ENCODE data around the gene SLC10A1.
"Not testable (repeated sequence)": the region's sequence is repeated elsewhere in the genome, so short reads cannot be mapped to it uniquely, and the experiment has no call there.

SLC10A1 gene

DNA sequence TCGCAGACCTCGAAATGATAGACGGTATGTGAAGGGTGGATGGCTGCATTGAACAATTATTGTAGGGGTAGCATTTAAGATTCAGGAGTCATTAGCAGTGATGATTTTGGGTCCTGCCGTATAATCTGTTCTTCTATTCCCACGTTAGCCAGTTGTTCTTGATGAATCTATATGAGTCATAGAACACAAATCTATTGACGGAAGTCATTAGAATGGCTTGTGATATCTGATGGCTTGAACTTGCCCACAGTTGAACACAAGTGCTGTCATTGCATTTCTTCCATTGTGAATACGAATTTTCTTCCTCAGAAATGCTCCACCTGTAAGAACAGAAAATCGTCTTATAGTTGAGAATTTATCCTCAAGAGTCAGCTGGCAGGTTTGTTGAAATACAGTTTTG lies 28.2 kb downstream of the SLC10A1 start:
- DNase-seq, result no peak

DNA sequence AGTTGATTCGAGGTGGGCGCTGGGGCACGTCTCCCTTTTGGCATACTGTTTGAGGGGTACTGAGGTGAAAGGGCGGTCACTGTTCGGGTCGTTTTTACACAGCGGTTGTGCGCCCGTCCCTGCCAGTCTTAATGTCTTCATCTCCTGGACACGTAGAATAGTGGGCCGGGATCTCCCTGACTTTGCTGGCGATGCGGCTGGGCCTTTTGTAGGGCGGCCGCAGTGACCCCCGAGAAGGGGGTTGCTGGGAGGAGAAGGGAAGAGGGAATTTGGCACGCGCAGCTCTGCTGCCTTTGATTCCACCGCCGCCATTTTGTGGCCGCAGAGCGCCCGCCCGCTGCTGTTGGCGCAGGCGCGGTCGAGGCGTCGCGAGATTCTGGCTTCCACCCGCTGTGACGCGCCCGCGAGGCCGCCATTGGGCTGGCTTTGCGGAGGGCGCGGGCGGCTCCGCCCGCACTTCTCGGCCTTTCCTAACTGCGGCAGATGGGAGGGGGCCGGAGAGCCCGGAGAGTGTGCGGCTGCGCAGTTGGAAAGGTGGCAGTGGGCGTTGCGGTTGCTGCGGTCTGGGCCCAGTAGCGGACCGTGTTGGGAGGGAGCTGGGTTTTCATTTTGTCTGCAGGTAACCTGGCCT lies 29.6 kb downstream of the SLC10A1 start:
- peak; percentile 94 for DNase-seq

DNA sequence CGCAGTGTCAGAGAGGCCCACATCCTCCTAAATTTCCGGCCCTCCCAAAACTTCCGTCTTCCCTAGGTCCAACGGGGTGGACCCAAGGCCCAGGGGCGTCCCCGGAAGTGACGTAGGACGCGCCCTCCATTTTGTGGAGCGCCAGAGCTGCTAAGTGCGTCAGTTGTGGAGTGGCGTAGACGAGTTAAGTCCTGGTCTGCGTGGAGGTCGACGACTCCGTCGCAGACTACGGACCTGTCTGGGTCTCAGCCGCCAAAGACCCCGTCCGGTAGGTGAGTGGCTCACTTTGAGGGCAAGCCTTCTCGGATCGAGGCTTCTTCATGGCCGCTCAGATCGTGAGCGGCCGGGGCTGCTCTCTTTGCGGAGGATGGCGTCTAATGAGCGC lies 30.1 kb downstream of the SLC10A1 start, which contains the start of gene SRSF5:
SRSF5 (plus strand) TSS at position 159 of the 385 bp plus-strand sequence. CDS start 1,015 bp downstream, outside the sequence.
- peak; percentile 96 for DNase-seq

DNA sequence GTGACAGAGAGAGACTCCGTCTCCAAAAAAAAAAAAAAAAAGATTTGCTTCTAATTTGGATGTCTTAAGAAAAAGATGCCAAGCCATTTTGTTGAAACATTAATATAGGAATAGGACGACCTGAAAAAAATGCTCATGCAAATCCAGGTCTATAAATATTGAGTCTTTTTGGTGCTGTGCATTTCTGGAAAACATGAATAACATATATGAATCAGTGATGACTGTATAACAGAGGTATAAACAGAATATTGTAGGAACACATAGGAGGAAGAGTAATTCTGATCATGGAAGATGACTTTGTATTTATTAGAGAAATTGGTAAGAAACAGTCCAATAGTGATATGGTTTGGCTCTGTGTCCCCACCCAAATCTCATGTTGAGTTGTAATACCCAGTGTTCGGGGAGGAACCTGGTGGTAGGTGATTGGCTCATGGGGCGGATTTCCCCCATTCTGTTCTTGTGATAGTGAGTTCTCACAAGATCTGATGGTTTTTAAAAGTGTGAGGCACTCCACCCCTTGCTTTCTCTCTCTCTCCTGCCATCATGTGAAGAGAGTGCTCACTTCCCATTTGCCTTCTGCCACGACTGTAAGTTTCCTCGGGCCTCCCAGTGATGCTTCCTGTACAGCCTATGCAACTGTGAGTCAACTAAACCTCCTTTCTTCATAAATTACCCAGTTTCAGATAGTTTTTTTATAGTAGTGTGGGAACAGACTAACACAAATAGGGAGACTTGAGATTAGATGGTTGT lies 33.1 kb downstream of the SLC10A1 start:
- no peak for DNase-seq

DNA sequence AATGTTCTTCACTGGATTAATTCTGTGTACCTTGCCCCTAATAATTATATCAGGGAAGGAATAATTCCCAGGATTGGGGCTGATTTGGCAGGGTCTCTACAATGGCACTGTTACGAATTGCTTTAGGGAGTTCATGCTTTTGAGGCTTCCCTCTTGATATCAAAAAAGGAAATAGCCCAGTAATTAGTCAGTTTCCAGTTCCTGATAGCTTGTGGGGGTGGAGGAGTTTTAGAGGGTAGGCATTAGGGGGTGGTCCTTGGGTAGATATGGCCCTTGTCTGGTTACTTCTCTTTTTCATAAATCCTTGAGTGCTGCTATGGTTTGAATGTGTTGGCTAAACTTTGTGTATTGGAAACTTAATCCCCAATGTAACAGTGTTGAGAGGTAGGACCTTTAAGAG lies 36.2 kb downstream of the SLC10A1 start:
- DNase-seq, result no peak

DNA sequence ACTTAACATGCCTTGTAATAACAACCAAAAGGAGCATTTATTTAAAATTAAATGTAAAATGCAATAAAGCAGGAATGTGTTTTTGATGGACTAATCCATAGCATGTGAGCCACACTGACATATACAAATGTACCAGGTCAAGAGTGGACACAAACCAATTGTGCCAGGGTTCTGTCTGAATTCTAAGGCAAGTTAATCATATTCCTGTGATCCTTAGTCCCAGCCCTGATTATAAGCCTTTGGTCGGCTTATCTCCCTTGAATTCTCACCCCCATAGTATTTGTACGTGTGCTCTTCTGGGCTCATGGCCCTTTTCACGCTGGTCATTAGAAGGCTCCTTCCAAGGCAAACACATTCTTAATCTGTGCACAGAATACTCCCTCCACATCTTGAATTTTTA lies 40.7 kb downstream of the SLC10A1 start:
- no peak for DNase-seq

DNA sequence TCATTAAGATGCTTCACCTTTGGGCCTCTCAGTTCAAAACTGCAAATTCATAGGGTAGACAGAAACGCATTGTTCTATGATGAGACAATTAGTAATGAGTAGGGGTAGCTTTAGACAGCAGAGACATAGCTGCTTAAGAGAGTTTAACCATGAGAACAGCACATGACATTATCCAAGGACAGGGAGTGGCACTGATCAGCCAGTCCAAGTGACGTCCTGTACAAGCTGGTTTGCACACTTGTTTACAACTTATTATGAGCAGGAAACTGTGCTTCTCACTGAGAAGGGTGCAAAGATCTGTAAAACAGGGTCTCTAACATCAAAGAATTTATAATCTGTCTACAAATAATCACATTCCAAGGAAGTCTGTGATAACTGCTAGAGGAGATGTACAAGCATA lies 41.3 kb downstream of the SLC10A1 start:
- DNase-seq, result no peak

DNA sequence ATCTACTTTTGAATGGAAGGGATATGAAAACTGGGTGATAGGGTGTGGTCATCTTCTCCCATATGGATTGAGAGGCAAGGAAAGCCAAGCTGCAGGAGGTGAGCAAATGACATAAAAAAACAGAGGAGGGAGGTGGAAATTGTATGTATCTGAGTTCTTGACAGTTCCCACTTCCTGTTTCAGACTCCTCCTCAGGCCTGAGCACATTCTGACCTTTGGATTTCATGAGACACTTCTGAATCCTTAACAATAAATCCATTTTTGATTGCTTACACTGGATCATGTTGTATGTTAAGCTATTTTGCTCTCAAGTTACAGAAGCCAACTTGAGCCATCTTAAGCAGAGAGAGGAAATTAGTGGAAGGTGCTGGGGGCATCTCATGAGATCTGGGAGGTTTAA lies 41.7 kb downstream of the SLC10A1 start:
- no peak for DNase-seq

DNA sequence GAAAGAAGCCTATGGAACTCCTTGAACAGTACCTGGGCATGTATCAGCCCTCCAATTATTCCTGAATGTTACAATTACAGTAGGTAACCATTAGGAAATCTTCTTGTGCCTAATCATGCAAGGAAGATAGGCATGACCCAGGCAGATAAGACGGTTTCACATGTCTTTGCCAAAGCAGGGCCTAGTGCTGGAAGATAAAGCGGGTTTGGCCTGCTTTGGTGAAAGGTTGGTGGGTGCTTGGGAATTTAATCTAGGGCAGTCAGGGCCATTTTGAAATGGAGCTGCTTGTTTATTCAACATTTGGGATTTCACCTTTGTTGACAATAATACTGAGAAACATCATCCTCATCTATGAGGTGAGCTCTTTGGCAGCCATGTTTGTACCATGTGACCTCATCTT lies 42.6 kb downstream of the SLC10A1 start:
- DNase-seq, result no peak

DNA sequence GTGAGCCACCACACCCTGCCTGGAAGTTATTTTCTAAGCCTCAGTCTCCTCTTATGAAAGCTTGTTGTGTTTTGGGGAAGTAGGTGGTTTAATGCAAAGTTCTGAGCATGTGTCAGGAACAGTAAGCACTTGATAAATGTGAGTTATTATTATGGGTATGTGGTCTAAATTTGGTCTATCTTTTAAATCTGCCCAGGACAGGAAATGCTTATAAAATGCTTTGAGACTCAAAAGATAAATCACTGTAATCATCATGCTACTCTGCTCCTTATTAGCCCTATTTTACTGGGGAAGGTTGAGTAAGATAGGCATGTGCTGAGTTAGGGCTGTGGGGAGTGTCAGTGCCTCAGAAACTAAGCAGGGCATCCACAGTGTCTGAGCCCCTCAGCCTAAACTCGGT lies 43.2 kb downstream of the SLC10A1 start:
- no peak for DNase-seq

DNA sequence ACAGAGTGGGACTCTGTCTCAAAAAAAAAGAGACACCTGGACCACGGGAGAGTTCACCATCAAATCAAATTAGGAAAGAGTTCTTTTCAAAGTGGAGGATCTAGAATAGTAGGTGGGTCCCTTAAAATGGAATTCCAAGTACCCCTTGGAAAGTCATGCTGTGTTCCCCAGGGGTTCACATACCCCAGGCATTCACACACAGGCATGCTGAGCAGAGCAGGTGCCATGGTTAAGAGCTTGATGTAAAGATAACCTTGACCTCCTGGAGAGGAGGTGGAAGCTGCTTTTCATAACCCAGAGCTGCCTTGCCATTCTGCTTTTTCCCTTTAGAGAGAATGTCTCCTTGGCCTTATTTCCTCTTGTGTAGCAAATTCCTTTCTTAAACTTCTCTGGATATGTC lies 44.3 kb downstream of the SLC10A1 start:
- no peak for DNase-seq

DNA sequence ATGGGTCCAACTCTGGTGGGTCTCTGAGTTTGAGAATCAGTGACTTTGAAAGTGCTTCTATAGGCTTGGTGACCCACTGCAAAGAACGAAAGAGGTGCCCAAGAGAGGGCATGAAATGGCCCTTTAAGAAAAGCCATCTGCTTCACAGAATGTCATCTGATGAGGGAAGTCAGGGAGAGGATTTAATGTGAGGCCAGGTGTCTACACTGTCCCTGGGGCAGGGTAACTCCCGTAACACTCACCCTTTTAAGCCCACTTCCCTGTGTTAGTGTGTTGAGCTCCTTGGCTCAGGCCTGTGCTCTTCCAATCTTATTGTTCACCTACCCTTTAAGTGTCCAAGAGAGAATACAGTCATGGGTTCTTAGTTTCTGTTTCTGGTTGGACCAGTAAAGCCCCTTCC lies 46.5 kb downstream of the SLC10A1 start:
- no peak for DNase-seq

DNA sequence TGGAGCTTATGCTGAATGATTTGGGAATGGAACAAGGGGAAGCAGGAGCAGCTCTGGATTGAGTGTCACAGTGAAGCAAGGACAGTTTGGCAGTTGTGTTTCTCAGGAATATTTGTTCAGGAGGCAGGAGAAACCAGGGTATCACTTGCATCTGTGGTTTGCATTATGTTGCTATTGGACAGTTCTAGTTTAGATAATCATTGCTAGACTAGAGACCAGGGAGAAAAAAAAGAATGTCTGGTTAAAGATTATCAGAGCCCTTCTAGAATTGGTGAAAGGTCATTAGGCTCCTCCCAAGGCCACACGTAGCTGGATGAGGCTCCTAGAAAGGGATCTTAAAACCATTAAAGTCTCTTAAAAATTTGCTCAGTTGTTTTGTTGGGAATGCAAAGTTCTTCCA lies 47.1 kb downstream of the SLC10A1 start:
- DNase-seq, result no peak

DNA sequence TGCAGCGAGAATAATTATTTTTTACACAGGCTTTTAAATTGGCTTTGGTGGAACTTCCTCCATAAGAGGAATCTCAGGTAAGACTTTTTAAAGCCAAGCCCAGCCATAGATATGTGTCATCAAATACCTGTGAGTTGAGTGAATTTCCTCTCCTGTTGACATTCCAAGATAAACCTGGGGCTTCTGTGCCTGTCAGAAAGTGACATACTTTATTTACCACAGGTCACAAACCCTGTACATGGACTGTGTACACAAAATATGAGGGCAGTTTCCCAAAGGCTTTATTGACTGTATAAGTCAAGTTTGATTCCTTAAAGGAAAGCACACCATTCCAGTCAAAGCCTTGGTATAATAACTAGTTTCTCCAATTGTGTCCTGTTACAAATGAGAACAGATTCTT lies 56.0 kb downstream of the SLC10A1 start:
- no peak for DNase-seq

DNA sequence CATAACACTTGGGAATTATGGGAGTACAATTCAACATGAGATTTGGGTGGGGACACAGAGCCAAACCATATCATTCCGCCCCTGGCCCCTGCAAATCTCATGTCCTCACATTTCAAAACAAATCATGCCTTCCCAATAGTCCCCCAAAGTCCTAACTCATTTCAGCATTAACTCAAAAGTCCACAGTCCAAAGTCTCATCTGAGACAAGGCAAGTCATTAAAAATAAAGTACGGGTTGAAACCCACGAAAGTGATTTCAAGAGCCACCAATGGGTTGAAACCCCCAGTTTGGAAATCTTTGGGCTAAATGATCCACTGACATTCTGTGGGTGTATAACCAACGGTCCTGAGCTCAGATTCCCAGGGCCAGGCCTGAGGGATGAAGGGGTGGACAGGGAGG lies 60.6 kb downstream of the SLC10A1 start:
- DNase-seq, result not testable (repeated sequence)

DNA sequence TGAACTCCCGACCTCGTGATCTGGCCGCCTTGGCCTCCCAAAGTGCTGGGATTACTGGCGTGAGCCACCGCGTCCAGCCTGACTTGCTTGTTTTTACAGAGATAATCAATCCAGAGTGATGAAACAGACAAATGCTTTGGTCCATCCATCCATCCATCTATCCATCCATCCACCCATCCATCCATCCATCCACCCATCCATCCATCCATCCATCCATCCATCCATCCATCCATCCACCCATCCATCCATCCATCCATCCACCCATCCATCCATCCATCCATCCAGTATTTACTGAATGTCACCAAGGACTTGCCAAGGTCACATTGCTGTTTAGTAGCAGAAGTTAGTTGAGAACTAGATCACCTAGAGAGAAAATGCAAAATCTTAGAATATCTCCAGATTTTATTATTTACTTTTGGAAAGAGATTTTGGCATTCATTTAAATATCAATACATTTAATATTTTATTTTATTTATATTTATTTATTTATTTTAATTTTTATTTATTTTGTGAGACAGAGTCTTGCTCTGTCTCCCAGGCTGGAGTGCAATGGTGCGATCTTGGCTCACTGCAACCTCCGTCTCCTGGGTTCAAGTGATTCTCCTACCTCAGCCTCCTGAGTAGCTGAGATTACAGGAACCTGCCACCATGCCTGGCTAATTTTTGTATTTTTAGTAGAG lies 65.0 kb downstream of the SLC10A1 start:
- not testable (repeated sequence) for DNase-seq

DNA sequence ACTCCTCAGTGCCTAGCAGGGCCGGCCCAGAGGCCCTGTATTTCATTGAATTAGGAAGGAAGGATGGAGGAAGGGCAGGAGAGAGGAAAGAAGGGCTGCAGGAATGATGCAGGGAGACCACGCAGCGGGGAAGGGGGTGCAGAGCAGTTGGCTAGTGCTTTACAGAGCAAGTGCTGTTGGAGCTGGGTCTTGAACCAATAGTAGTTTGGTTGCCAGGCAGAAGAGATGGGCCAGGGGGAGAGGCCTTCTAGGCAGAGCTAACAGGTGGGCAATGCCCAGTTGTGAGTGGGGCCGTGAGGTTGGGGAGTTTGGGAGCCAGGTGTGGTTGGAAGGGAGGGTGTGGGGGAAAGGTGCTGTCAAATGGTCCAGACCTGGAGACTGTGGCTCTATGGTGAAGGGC lies 69.2 kb downstream of the SLC10A1 start:
- DNase-seq, result no peak

DNA sequence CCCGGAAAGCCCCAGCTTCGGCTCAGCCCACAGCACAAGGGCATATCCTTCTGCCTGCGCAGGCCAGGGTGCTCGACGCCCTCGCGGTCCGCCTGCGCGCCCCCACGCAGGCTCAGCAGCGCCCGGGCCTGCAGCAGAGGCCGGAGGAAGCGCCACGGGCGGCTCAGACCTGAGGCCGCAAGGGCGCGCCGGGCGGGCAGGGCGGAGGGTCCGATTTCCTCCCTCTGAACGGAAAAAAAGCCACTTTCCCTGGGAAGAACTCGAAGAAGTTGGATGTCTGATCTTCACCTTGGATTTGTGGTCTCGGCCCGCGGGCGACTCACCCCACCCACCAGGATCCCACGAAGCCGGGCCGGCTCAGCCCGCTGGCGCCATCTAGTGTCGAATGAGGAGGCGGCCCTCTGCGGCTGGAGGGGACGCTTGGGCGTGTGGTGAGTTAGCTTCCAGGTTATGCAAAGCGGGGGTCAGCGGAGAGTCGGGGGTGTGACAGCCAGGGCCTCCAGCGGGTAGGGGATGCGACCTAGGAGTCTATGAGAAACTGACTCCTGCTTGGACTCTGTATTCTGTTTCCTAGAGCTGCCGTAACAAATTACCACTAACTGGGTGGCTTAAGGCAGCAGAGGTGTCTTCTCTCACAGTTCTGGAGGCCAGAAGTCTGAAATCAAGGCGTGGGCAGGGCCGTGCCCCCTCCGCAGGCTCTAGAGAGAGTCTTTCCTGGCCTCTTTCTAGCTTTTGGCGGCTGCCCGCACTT lies 70.1 kb downstream of the SLC10A1 start:
- peak; percentile 85 for DNase-seq

Measured in activated CD4-positive, alpha-beta T cell treated with anti-CD3 and anti-CD28 coated beads, Interleukin-2, amount 50 U/mL, for 16 hours (primary cell).